GM12874 (cell line): ENCODE measurements around the gene TRDN.

ENCODE experiments used
- CTCF ChIP-seq: IDR thresholded peaks from 2 replicates; pipeline ENCODE4 v1.5.1; 2011; ENCODE audit warnings: low read depth, mild to moderate bottlenecking, control low read depth, low read length, moderate library complexity; ENCODE audit not compliant: insufficient read depth

Gene TRDN

GRCh38 chr6:123604067-123604466 is 32.7 kb downstream of the TRDN start:
- TF ChIP-seq CTCF = no peak

GRCh38 chr6:123598011-123598410 is 38.7 kb downstream of the TRDN start:
- no peak for TF ChIP-seq CTCF

GRCh38 chr6:123594776-123595175 is 42.0 kb downstream of the TRDN start:
- no peak for TF ChIP-seq CTCF

- TF ChIP-seq CTCF = no peak
Measured at GRCh38 chr6:123592426-123592825, 44.3 kb downstream of the TRDN start.

- no peak for TF ChIP-seq CTCF
Measured at GRCh38 chr6:123589973-123590372, 46.8 kb downstream of the TRDN start.

GRCh38 chr6:123589317-123589716 is 47.4 kb downstream of the TRDN start:
- no peak for TF ChIP-seq CTCF

- no peak for TF ChIP-seq CTCF
Measured at GRCh38 chr6:123588546-123588895, 48.2 kb downstream of the TRDN start.

GRCh38 chr6:123587838-123588545 is 48.8 kb downstream of the TRDN start:
- TF ChIP-seq CTCF = no peak
